NCI-H345 (cell line): ENCODE results near the gene RPTOR.

Source experiments
- DNase-seq: peaks from one replicate; lab custom pipeline; 2025; lab: John Stamatoyannopoulos, UW

Gene RPTOR

DNA sequence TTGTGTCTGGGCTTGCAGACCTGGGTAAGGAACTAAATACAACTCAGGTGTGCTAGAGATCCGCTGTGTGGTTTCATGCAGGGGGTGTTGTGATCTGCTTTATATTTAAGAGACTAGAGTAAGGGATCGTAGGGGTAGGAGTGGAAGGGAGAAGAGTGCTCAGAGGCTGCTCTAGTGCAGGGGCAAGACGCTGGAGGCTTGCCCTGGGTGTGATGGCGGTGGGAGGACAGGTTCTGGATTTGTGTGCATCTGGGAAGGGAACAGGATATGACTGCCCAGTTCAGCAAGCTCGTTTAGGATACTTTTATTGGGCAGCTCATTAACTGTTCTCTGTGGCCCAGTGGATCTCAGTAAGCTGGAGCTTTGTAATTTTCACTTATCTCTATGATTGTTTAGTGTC is 47.6 kb downstream of the RPTOR start:
- DNase-seq: no peak

DNA sequence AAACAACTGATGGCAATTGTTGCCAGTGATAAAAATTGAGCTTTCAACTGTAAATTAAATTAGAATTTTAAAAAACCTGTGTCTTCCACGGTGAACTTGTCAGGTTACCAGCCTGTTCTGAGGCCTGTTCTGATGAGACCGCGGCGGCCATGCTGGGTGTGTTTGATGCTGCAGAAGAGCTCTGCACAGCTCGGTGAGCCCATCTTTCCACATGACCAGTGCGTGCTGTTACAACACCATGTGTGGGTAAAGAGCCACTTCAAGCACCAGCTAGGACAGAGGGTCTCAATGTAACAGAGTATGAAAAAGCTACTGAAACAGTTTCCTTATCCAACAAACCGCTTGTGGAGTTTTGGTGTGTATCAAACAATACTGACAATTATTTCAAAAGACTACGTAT is 48.5 kb downstream of the RPTOR start:
- DNase-seq: no peak

DNA sequence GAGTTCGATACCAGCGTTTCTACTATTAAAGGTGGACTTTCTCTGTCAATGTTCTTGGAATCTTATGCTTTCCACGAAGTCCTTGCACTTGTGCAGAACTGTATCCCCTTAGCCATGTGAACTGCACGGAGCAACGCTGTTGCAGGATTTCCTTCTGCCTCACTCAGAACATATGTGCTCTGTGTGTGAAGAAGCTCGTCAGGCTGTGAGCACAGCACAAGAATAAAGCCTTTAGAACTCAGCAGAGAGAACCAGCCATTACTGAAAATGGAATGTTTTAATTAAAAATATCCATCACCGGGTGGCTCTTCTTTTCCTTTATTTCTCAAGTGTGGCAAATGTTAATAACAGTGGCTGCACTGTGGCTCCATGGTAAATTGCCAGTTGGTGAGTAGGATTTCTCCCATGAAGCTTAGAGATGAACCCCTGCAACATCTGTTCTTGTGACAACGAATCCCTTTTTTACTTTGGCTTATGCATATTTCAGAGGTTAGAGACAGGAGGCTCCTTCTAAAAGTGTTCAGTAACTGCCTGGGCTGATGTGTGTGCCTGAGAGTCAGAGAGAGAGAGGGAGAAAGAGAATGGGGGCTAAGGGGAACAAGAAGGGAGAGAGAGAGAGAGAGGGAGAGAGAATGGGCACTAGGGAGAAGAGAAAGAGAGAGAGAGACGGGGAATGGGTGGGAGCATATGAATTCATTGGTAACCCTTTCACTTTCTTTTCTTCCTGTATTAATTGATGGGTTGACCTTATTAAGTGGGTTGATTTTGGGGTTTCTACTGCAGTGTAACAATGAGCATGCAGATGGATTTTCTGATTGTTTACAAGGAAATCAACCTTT is 50.0 kb downstream of the RPTOR start:
- no peak for DNase-seq

DNA sequence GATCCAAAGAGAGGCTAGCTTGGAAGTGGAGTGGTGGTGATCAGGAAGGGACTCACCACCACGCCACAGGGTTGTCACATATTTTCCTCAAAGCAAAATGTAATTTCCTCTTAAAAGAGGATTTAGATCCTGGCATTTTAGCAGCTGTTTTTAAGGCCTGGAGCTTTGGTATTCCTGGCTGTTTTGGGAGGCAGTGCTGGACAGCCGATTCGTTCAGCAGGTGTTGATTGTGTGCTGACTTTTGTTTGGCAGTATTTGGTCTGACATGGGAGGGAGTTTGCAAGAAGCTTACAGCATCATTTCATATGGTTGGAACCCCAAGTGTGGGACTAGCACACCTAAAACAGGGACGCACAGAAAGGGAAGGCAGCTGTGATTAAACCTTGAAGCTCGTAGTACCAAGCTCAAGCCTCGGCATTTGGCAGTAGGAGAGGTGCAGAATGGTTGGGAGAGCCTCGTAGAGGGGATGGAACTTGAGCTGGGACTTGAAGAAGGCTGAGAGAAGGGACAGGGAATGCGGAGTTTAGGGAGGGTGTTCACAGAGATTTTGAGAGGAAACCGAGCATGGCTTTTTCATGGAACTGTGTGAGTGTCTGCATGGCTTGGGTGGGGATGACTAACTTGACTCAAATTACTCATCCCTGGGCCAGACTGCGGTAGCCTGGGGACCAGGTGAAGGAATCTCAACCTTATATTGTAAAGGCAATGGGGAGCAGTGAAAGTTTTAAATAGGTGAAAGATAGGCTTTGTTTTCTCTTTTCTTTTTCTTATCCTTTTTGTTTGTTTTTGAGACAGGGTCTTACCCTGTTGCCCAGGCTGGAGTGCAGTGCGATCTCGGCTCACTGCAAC is 52.3 kb downstream of the RPTOR start:
- no peak for DNase-seq

- no peak for DNase-seq
These were observed 54.3 kb downstream of the RPTOR start for GRCh38 chr17:80598813-80599545.

DNA sequence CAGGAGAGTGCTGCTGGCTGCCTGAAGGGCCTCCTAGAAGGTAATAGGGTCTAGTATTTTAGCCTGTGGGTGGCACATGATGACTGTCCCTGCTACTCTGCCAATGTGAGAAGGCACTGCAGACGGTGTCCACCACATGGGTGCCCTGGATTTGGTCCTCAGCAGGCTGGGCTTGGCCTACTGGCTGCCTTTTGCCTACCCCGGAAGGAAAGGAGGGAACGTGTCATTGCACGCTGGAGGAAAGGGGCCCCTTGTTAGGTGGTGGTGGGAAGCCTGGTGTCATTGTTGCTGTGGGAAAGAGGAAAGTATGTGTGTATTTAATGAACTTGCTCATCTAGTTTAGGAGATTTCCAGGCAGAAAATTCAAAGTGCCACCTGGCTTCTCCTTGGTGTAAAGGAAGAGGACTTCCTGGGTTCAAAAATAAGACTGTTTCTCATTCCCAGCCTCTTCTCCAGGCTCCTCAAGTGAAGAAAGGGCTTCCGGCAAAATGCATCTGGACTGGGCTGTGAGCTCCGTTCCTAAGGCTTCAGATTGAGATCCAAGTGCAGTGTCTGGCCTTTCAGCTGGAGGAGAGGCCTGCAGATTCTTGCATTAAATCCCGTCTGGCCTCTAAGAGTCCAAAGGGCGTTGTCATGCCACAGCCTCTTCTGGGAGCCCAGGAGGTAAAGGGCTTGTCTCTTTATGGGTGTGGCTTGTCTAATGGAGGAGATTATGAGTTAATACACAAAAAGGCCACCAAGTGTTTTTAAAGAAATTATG is 55.1 kb downstream of the RPTOR start:
- DNase-seq: no peak

- DNase-seq: no peak
These were observed 56.5 kb downstream of the RPTOR start for GRCh38 chr17:80601146-80601545.

- DNase-seq: no peak
These were observed 58.8 kb downstream of the RPTOR start for GRCh38 chr17:80603396-80603795.

DNA sequence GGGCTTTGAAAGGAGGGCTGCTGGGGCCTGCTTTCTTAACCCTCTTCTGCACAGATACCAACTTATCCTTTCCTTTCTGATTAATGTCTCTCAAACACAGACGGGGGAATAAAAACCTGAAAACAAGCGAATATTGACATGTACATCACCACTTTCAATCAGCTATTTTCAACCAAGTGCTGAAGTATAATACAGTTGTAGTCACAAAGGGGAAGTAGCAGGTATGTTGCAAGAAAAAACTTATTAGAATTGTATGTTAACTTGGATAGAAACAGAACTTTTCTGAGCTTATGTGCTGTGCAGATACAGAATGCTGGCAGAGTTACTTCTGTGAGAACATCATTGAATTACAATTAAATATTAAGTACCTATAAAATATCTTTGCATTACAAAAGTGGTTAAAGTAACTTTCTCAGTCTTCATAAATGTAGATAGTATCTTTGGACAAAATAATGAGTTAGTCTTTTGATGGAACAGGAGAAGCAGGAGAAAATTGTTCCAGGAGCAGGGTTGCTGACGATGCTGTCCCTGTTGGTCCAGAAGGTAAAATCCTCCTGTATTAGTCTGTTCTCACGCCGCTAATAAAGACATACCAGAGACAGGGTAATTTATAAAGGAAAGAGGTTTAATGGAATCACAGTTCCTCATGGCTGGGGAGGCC is 59.5 kb downstream of the RPTOR start:
- DNase-seq: no peak

- DNase-seq: no peak
These were observed 60.0 kb downstream of the RPTOR start for GRCh38 chr17:80604670-80605010.

- DNase-seq: no peak
These were observed 60.9 kb downstream of the RPTOR start for GRCh38 chr17:80605326-80606066.

DNA sequence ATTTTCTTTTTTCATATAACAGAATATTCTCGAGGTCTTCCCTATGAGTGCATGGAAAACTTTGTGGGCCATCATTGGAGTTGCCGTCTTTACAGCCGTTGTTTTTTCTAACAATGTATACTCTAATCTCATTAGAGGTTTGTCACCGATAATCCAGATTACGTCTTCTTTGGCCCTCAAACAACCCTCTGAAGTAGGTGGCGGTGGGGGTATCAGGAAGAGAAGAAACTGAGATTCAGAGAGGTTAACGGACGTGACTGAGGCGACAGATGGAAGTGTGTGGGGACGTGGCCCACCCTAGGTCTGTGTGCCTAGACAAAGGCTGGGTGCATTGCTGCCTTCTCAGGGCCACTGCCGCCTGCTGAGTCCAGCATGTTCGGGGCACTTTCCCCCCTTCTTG is 63.7 kb downstream of the RPTOR start:
- DNase-seq: no peak

DNA sequence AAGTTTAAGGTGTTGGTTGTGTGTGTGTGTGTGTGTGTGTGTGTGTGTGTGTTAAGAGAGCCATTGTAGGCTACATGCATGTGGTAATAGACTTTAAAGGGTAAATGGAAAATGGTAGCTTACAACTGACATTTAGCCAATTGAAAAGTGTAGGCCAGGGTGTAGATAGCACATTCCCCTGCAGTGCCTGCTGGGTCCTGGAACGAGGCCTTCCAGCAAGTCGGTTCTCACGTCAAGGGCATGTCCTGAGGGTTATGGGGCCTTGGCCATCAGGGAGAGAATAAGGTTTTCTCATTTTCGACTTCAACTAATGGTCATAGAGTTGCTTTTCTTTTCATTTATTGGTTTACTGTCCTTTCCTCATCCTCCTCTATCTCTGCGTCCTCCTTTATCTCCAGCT is 65.1 kb downstream of the RPTOR start:
- no peak for DNase-seq

DNA sequence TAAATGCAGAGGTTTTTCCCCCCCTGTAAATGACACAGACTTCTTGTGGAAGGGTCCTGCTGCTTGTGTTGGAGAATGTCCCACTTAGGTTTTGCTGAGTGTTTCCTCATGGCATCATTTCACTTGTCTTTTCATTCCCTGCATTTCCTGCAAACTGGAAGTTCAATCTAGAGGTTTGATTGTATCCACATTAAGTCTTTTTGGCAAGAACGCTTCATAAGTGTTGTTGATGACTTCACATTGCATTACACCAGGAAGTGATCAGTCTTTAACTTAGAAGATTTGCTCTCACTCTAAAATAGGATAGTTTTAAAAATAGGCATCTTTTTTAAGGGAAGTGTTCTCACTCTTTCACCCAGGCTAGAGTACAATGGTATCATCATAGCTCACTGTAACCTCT is 67.2 kb downstream of the RPTOR start:
- DNase-seq: no peak

GRCh38 chr17:80612997-80613731 is 68.5 kb downstream of the RPTOR start:
- peak; percentile 94 for DNase-seq

- DNase-seq: no peak
These were observed 69.1 kb downstream of the RPTOR start for GRCh38 chr17:80613732-80614071.

DNA sequence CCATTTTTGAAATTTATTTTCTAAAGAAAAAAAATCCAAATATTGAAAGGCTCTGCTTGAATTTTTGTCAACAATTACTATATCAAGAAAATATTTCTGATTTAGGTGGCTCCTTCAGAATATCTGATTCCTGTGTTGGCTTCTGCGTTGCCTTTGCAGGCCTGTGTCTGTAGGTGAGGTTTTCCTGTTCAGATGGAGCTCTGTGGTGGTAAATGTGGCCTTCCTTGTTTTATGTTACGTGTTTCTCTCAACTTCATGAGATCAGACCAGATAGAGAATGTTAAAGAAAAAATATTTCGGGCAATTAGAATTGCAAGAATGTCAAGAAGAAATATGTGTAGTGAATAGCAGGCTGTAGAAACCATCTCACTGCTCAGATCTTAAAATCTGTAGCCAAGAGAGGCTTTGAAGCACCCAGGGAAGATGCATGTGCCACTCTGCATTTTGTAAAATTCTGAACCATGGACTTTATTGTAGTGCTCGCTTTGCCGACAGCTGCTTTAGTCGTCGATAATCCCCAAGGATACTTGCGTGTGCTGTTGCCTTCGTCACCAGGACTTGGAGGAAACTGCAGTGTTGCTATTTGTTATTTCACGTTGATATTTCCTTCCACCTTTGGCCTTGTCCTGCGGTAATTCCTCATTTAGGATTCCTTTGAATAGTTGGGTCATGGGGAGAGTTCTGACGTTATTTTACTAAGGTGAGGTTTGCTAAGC is 69.9 kb downstream of the RPTOR start:
- no peak for DNase-seq

DNA sequence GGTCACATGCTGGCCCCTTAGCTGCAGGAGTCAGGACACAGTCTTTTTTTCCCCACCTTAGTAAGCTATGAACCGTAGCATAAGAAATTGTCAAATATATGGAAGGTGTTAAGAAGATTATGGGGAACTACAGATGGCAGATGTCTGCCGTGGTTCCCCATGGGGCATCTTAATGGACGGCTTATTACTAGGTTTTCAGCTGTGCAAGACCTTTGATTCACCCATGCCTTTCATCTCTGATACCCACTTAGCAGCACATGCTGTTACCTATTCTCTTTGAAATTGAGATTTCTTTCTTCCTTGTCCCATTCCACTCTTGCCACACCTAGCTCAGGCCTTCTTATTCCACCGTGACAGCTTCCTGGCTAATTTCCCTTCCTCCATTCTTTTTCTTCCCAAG is 70.7 kb downstream of the RPTOR start:
- no peak for DNase-seq

GRCh38 chr17:80616705-80617104 is 72.1 kb downstream of the RPTOR start:
- no peak for DNase-seq
